Vagina (tissue), 2 donors: ENCODE measurements around the gene NELL1.

Experiments used
- POLR2A ChIP-seq, 2 donors: fragments of 450-650 bp; IDR thresholded peaks; one replicate each; pipeline ENCODE4 v1.6.1; 2017; ENCODE audit warnings: antibody characterized with exemption in 2 of 2, mild to moderate bottlenecking in 2 of 2, moderate library complexity in 2 of 2
- POLR2AphosphoS5 ChIP-seq, 2 donors: sonication (generic); formaldehyde crosslinking; IDR thresholded peaks; one replicate each; pipeline ENCODE4 v1.9.0; 2017; ENCODE audit warnings: antibody characterized with exemption in 2 of 2, mild to moderate bottlenecking in 2 of 2, low read depth in 1 of 2; ENCODE audit not compliant: insufficient read depth in 1 of 2
- TF ChIP-seq, protein P1 (sequence below), 3 experiments: fragments of 450-650 bp in 2 of 3; fragments of 200-600 bp in 1 of 3; sonication (generic) in 1 of 3; IDR thresholded peaks; one replicate each; pipeline ENCODE4 v1.5.1; 2017 to 2019; ENCODE audit warnings: antibody characterized with exemption in 3 of 3, mild to moderate bottlenecking in 2 of 3, moderate library complexity in 2 of 3

DNA sequence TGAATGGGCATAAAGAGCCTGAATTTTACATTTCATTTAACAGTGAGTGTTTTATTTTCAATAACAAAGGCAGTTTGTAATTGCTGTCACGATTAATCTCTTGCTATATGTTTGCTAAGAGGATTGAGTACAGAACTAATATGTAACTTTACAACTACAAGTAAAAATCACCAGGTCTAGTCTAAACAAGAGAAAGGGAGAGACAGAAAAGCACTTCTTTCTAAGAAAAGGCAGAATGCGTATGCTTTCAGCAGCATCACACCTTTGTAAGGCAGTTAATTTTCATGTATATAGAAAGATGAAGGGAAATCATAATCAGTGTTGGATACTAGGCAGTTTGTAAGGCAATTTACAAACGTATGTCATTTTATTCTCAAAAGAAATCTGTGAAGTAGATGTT, 169.8 kb downstream of the NELL1 start:
- TF ChIP-seq POLR2A (IDR thresholded peaks at IDR 0.05) = no peak
- TF ChIP-seq, protein P1, sequence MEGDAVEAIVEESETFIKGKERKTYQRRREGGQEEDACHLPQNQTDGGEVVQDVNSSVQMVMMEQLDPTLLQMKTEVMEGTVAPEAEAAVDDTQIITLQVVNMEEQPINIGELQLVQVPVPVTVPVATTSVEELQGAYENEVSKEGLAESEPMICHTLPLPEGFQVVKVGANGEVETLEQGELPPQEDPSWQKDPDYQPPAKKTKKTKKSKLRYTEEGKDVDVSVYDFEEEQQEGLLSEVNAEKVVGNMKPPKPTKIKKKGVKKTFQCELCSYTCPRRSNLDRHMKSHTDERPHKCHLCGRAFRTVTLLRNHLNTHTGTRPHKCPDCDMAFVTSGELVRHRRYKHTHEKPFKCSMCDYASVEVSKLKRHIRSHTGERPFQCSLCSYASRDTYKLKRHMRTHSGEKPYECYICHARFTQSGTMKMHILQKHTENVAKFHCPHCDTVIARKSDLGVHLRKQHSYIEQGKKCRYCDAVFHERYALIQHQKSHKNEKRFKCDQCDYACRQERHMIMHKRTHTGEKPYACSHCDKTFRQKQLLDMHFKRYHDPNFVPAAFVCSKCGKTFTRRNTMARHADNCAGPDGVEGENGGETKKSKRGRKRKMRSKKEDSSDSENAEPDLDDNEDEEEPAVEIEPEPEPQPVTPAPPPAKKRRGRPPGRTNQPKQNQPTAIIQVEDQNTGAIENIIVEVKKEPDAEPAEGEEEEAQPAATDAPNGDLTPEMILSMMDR (IDR thresholded peaks at IDR 0.05) = no peak
- no peak for TF ChIP-seq POLR2AphosphoS5 (IDR thresholded peaks at IDR 0.05; ENCODE audit: insufficient read depth in 1 of 2, low read depth in 1 of 2)
